Measurements from ENCODE around the gene SHD.

GRCh38 chr19:4327252-4327876, 48.3 kb downstream of the SHD start:
- TF ChIP-seq CTCF (conservative IDR thresholded peaks at IDR 0.05; ENCODE audit: low read length), result no peak
- TF ChIP-seq EZH2phosphoT487 (IDR thresholded peaks at IDR 0.05; ENCODE audit: borderline replicate concordance, low read depth, low read length), result no peak
